ENCODE results near the gene SNRNP40.
"Not testable (repeated sequence)": the region's sequence is repeated elsewhere in the genome, so short reads cannot be mapped to it uniquely, and the experiment has no call there.

The SNRNP40 gene

GRCh38 chr1:31266547-31266946 is 30.0 kb downstream of the SNRNP40 start:
- no peaks in the 10 kb centered on the region for H3K4me1 ChIP-seq
- no peak for DNase-seq
- no peaks in the 10 kb centered on the region for H3K27me3 ChIP-seq
- no peak for TF ChIP-seq CTCF (IDR thresholded peaks at IDR 0.05; ENCODE audit: low read depth, low read length)
- peaks cover 9% of the 10 kb centered on the region for H3K36me3 ChIP-seq
- H3K4me3 ChIP-seq (ENCODE audit: low read depth, low read length): no peak overlapping the region
- H3K9me3 ChIP-seq: no peaks in the 10 kb centered on the region

- Histone ChIP-seq H3K36me3 (peaks cover 4% of the 10 kb centered on the region), H3K4me3 (ENCODE audit: low read depth, low read length) (no peak overlapping the region), H3K9me3 (no peaks in the 10 kb centered on the region), H3K27me3 (no peaks in the 10 kb centered on the region), H3K4me1 (no peaks in the 10 kb centered on the region)
- TF ChIP-seq CTCF (IDR thresholded peaks at IDR 0.05; ENCODE audit: low read depth, low read length): no peak
- DNase-seq: no peak
Observed at GRCh38 chr1:31264790-31265386, 31.7 kb downstream of the SNRNP40 start.

GRCh38 chr1:31263408-31263807 is 33.2 kb downstream of the SNRNP40 start:
- Histone ChIP-seq H3K36me3 (peaks cover 6% of the 10 kb centered on the region; the same call in 1 of the 2 replicates), H3K9me3 (no peaks in the 10 kb centered on the region), H3K4me3 (ENCODE audit: low read depth, low read length) (no peak overlapping the region), H3K4me1 (no peaks in the 10 kb centered on the region), H3K27me3 (no peaks in the 10 kb centered on the region)
- no peak for TF ChIP-seq CTCF (IDR thresholded peaks at IDR 0.05; ENCODE audit: low read depth, low read length)
- DNase-seq: no peak

GRCh38 chr1:31262393-31262792 is 34.2 kb downstream of the SNRNP40 start:
- DNase-seq; H3K4me1 ChIP-seq; H3K27me3 ChIP-seq; H3K4me3 ChIP-seq (ENCODE audit: low read depth, low read length); H3K9me3 ChIP-seq; H3K36me3 ChIP-seq: not testable (repeated sequence)

- H3K27me3 ChIP-seq: no peaks in the 10 kb centered on the region
- DNase-seq: no peak
- no peaks in the 10 kb centered on the region for H3K9me3 ChIP-seq
- no peaks in the 10 kb centered on the region for H3K4me1 ChIP-seq
- no peak for TF ChIP-seq CTCF (IDR thresholded peaks at IDR 0.05; ENCODE audit: low read depth, low read length)
- no peak overlapping the region for H3K4me3 ChIP-seq (ENCODE audit: low read depth, low read length)
- peaks cover 6% of the 10 kb centered on the region; the same call in 1 of the 2 replicates for H3K36me3 ChIP-seq
Observed at GRCh38 chr1:31261916-31262315, 34.7 kb downstream of the SNRNP40 start.

- Histone ChIP-seq H3K27me3 (no peaks in the 10 kb centered on the region), H3K9me3 (no peaks in the 10 kb centered on the region), H3K4me3 (ENCODE audit: low read depth, low read length) (no peak overlapping the region), H3K4me1 (no peaks in the 10 kb centered on the region), H3K36me3 (peaks cover 4% of the 10 kb centered on the region; the same call in 1 of the 2 replicates)
- DNase-seq: no peak
- no peak for TF ChIP-seq CTCF (IDR thresholded peaks at IDR 0.05; ENCODE audit: low read depth, low read length)
Observed at GRCh38 chr1:31259746-31260145, 36.8 kb downstream of the SNRNP40 start.

Data from BE2C (cell line).